Liver (tissue), 9 donors: ENCODE data around the gene LYSET. TPM values are rescaled to one million over a fixed set of nuclear protein-coding genes. Genes with fewer than 3 reads are reported as not detected.
A peak's percentile ranks its signal among the peaks of the same experiment; 100 is the strongest.

Source experiments
- DNase-seq: peaks from one replicate; pipeline ENCODE4 v3.0.0-alpha.2; 2017; ENCODE audit warnings: low spot score
- H3K27ac ChIP-seq, 2 donors: one replicate each; pipeline ENCODE4 v1.7.0; 2013; ENCODE audit warnings: inconsistent platforms in 2 of 2, low read length in 2 of 2, control low read depth in 1 of 2, low read depth in 1 of 2, mild to moderate bottlenecking in 1 of 2
- H3K27me3 ChIP-seq, 4 donors: one replicate each; pipeline versions ENCODE4 v1.6.1 to v1.7.0; 2013; ENCODE audit warnings: low read length in 3 of 4, inconsistent platforms in 1 of 4, mild to moderate bottlenecking in 1 of 4, moderate library complexity in 1 of 4; ENCODE audit not compliant: control insufficient read depth in 4 of 4, insufficient read depth in 4 of 4
- H3K36me3 ChIP-seq, 4 donors: one replicate each; pipeline versions ENCODE4 v1.6.1 to v1.7.0; 2013; ENCODE audit warnings: low read length in 3 of 4, mild to moderate bottlenecking in 3 of 4, low read depth in 1 of 4, moderate library complexity in 1 of 4; ENCODE audit not compliant: control insufficient read depth in 4 of 4, insufficient read depth in 3 of 4
- H3K4me1 ChIP-seq, 4 donors: one replicate each; pipeline versions ENCODE4 v1.6.1 to v1.7.0; 2013; ENCODE audit warnings: low read length in 3 of 4, mild to moderate bottlenecking in 3 of 4, moderate library complexity in 1 of 4; ENCODE audit not compliant: control insufficient read depth in 4 of 4, insufficient read depth in 4 of 4
- H3K4me3 ChIP-seq, 3 donors: one replicate each; pipeline versions ENCODE4 v1.6.1 to v1.7.0; 2013; ENCODE audit warnings: low read length in 3 of 3, control low read depth in 1 of 3, low read depth in 1 of 3, mild to moderate bottlenecking in 1 of 3
- H3K9ac ChIP-seq, 2 donors: one replicate each; pipeline ENCODE4 v1.7.0; 2013; ENCODE audit warnings: low read length in 2 of 2, mild to moderate bottlenecking in 2 of 2, moderate library complexity in 2 of 2, control low read depth in 1 of 2, low read depth in 1 of 2
- H3K9me3 ChIP-seq, 4 donors: one replicate each; pipeline versions ENCODE4 v1.6.1 to v1.7.0; 2013; ENCODE audit warnings: low read length in 3 of 4; ENCODE audit not compliant: control insufficient read depth in 4 of 4
- ATF3 ChIP-seq: IDR thresholded peaks from 2 replicates; pipeline ENCODE4 v1.6.1; 2016; ENCODE audit warnings: antibody characterized with exemption
- CTCF ChIP-seq: fragments of 150-350 bp; IDR thresholded peaks from 2 replicates; pipeline ENCODE4 v1.5.1; 2017; ENCODE audit warnings: improper control_type of control experiment, low read depth, low read length; ENCODE audit not compliant: missing input control
- EGR1 ChIP-seq, 2 donors: IDR thresholded peaks; 2 replicates each; pipeline ENCODE4 v1.6.1; 2016 to 2018; ENCODE audit warnings: antibody characterized with exemption in 2 of 2, low read depth in 2 of 2
- FOXA1 ChIP-seq: IDR thresholded peaks from 2 replicates; pipeline ENCODE4 v1.6.1; 2016; ENCODE audit warnings: antibody characterized with exemption
- GABPA ChIP-seq, 2 donors: IDR thresholded peaks in 1 of 2; conservative IDR thresholded peaks in 1 of 2; 2 replicates each; pipeline ENCODE4 v1.6.1; 2016; ENCODE audit warnings: antibody characterized with exemption in 2 of 2, mild to moderate bottlenecking in 1 of 2, moderate library complexity in 1 of 2
- HNF4G ChIP-seq: IDR thresholded peaks from 2 replicates; pipeline ENCODE4 v1.6.1; 2016; ENCODE audit warnings: antibody characterized with exemption
- JUND ChIP-seq, 2 donors: IDR thresholded peaks; 2 replicates each; pipeline ENCODE4 v1.6.1; 2016; ENCODE audit warnings: antibody characterized with exemption in 2 of 2
- NR2F2 ChIP-seq: IDR thresholded peaks from 2 replicates; pipeline ENCODE4 v1.6.1; 2016; ENCODE audit warnings: antibody characterized with exemption
- RAD21 ChIP-seq, 2 donors: IDR thresholded peaks; 2 replicates each; pipeline ENCODE4 v1.6.1; 2016; ENCODE audit warnings: antibody characterized with exemption in 2 of 2, mild to moderate bottlenecking in 2 of 2
- REST ChIP-seq: IDR thresholded peaks from 2 replicates; pipeline ENCODE4 v1.6.1; 2016; ENCODE audit warnings: antibody characterized with exemption, mild to moderate bottlenecking
- SP1 ChIP-seq: IDR thresholded peaks from 2 replicates; pipeline ENCODE4 v1.6.1; 2018; ENCODE audit warnings: antibody characterized with exemption, mild to moderate bottlenecking
- TAF1 ChIP-seq: conservative IDR thresholded peaks from 2 replicates; pipeline ENCODE4 v1.6.1; 2016; ENCODE audit warnings: antibody characterized with exemption, mild to moderate bottlenecking
- YY1 ChIP-seq: IDR thresholded peaks from 2 replicates; pipeline ENCODE4 v1.6.1; 2016; ENCODE audit warnings: antibody characterized with exemption, mild to moderate bottlenecking
- WGBS: extraction: QIAGEN DNeasy Blood & Tissue Kit; methylation state at CpG from one replicate; pipeline ENCODE4 v1.1.7; 2013; 5-methylcytosine and 5-hydroxymethylcytosine counted together
- polyA plus RNA-seq, 2 donors: library from polyadenylated mRNA; stranded (reverse) in 1 of 2; unstranded in 1 of 2; fragments of 200-250 nt in 1 of 2; fragments of >200 nt in 1 of 2; fragmentation: Nextera tagmentation in 1 of 2; extraction: Ambion mirVana in 1 of 2; gene quantifications; one replicate each; pipeline versions ENCODE4 v1.2.1 to v1.2.3, GENCODE V29; 2013 to 2015
- total RNA-seq, 2 donors: library from RNA; depleted of rRNA; stranded (reverse); fragments of >200 nt; gene quantifications; one replicate each; pipeline ENCODE4 v1.2.3, GENCODE V29; 2014
- TF ChIP-seq, protein P1 (sequence below): IDR thresholded peaks from 2 replicates; pipeline ENCODE4 v1.6.1; 2016; ENCODE audit warnings: antibody characterized with exemption
- donor health status: healthy.
- donor health status: healthy.
- donor health status: healthy.
- donor health status: healthy.
- donor health status: healthy.

Gene LYSET
- total and polyA plus RNA-seq, 4 donors = 5.6 to 13.4 (median 6.5) TPM

DNA sequence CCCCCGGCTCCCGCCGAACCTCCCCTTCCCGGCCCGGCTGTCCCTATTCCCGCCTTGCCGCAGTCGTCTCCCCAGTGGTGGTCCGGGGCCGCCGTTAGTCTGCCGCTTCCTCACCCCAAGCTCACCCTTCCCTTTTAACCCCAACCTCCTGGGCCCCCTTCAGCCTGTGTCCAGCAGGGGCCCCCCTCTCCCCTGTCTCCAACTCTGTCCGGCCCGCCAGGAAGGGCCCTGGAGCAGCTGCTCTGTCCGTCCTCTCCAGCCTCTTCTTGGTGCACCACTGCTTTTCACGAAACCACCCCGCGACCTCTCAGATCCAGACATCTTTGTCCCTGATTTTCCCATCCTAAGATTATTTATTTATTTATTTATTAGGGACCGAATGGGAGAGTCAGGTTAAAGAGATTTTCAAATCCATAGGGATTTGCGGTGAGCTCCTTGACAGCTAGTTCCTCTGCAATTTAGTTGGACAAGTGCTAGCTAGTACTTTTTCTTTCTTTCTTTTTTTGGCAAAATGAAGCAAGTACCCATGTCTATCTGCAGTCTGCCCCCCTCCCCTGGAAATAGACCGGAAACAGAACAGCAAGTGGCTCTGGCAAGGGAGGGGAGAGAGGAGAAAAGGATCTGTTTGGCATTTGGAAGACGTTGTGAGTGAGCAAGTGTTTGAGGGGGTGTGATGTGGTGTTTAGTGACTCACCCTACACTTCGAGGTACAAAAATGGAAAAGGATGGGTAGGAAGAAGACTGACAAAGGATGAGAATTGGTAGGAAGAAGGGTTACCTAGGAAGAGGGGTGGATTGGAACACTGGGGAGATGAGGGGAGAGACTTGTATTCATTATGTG, 22.6 kb downstream of the LYSET start:
- DNase-seq = peak; percentile 65
- WGBS = under 1% methylated on average over 23 of the region's 23 CpGs
- TF ChIP-seq CTCF = peak; percentile 21
- no peak for TF ChIP-seq FOXA1
- no peak for TF ChIP-seq REST
- TF ChIP-seq RAD21 (IDR thresholded peaks at IDR 0.05) = peak in 1 of 2 donors; percentile 40
- no peak for TF ChIP-seq NR2F2
- TF ChIP-seq YY1 = no peak
- no peak for TF ChIP-seq HNF4G
- TF ChIP-seq, protein P1, sequence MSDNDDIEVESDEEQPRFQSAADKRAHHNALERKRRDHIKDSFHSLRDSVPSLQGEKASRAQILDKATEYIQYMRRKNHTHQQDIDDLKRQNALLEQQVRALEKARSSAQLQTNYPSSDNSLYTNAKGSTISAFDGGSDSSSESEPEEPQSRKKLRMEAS = no peak
- Histone ChIP-seq H3K9ac (peak overlapping the region; percentile 51 to 67), H3K27me3 (no peaks in the 10 kb centered on the region), H3K4me3 (peak overlapping the region; percentile 75 to 93 (median 75)), H3K36me3 (peaks cover 0 to 8% (median 4%) of the 10 kb centered on the region in 4 donors), H3K9me3 (no peaks in the 10 kb centered on the region), H3K27ac (peak overlapping the region; percentile 36 to 55), H3K4me1 (peaks cover 9 to 16% (median 14%) of the 10 kb centered on the region in 4 donors)

GRCh38 chr14:93212432-93212831, 27.3 kb downstream of the LYSET start:
- H3K4me3 ChIP-seq = no peak overlapping the region
- DNase-seq = no peak
- no peaks in the 10 kb centered on the region for H3K9me3 ChIP-seq
- 83% methylated on average over 3 of the region's 3 CpGs for WGBS
- peaks cover 6 to 14% (median 9%) of the 10 kb centered on the region in 4 donors for H3K4me1 ChIP-seq
- H3K27me3 ChIP-seq = no peaks in the 10 kb centered on the region
- H3K9ac ChIP-seq = no peak overlapping the region
- TF ChIP-seq NR2F2 = no peak
- no peak for TF ChIP-seq GABPA (IDR thresholded peaks at IDR 0.05 in 1 of 2, conservative IDR thresholded peaks at IDR 0.05 in 1 of 2)
- TF ChIP-seq ATF3 = no peak
- TF ChIP-seq SP1 = no peak
- TF ChIP-seq HNF4G = no peak
- TF ChIP-seq JUND (IDR thresholded peaks at IDR 0.05) = no peak
- TF ChIP-seq EGR1 (IDR thresholded peaks at IDR 0.05; ENCODE audit: low read depth in 2 of 2) = no peak
- TF ChIP-seq CTCF = no peak
- TF ChIP-seq FOXA1 = no peak
- TF ChIP-seq TAF1 = no peak
- no peak for TF ChIP-seq REST
- H3K27ac ChIP-seq = no peak overlapping the region
- peaks cover 9 to 40% (median 18%) of the 10 kb centered on the region in 4 donors for H3K36me3 ChIP-seq
